Heart left ventricle (tissue), 13 donors: ENCODE measurements around the gene PPAN.

Experiments used
- CTCF ChIP-seq, 12 donors: fragments of 200-600 bp; sonication (generic) in 4 of 12; IDR thresholded peaks; one replicate each; pipeline versions ENCODE4 v1.5.0 to v1.8.0; 2018 to 2022; ENCODE audit warnings: antibody characterized with exemption in 12 of 12, mild to moderate bottlenecking in 5 of 12
- POLR2A ChIP-seq, 2 donors: fragments of 450-650 bp; IDR thresholded peaks; one replicate each; pipeline ENCODE4 v1.6.1; 2017; ENCODE audit warnings: antibody characterized with exemption in 2 of 2, mild to moderate bottlenecking in 2 of 2, moderate library complexity in 2 of 2
- donor health status: ischemic (EF 13 %, LVEDD 7.1; RV severe dilation, severe dysfunction).
- donor health status: DM: no; HTN: yes; CAD: no.
- donor health status: DM: no; HTN: no; CAD: no.
- donor health status: ischemic (EF 25% LVEDD 6.9; RV normal size, moderate dysfunction).
- donor health status: ischemic (EF 25% LVEDD 5.7; RV mildly dilated, moderate dysfunction).
- donor health status: ischemic (EF 35%, LVEDD 5.7; RV mildly dilated, moderate dysfunction).
- donor health status: nonischemic (EF 11% LVEDD 7.7; RV severe dilation, severe dysfunction).
- donor health status: DM: yes; HTN: yes; CAD: no.
- donor health status: PGD.
- donor health status: ischemic (EF 29% LVEDD 5.4; RV normal size, mild dysfunction).
- donor health status: nonischemic (EF 23%, LVEDD 6.1; RV moderate dilation, normal function).

- no peak for TF ChIP-seq CTCF (IDR thresholded peaks at IDR 0.05)
- TF ChIP-seq POLR2A (IDR thresholded peaks at IDR 0.05), result no peak
These were observed 49.7 kb downstream of the PPAN start for GRCh38 chr19:10155839-10156238.
